K562 (cell line): ENCODE measurements around the gene ACTA2. TPM values are rescaled to one million over a fixed set of nuclear protein-coding genes. Genes with fewer than 3 reads are reported as not detected.

Experiments used
- ATAC-seq: fragments of 200-7000 bp; cut with Tn5 transposase; 3 replicates; pipeline ENCODE4 v1.9.1; 2020; ENCODE audit warnings: moderate library complexity
- BruUV-seq: library from RNA; stranded (reverse); fragments of 400-500 nt; replicated peaks from 2 replicates; lab custom pipeline; 2021; lab: Mats Ljungman, UMichigan
- CTCF ChIA-PET: fragments of 300-600 bp; formaldehyde crosslinking; extraction: SDS; loops from one replicate; lab custom pipeline; 2021; ENCODE audit warnings: low intra/inter-chr PET ratio; lab: Yijun Ruan, JAX
- POLR2A ChIA-PET: fragments of 300-600, 350-650 bp; sonication (Branson Sonifier 250); formaldehyde crosslinking; extraction: SDS; loops from one replicate; lab custom pipeline; 2021; ENCODE audit warnings: antibody characterized with exemption, inconsistent platforms; lab: Yijun Ruan, JAX
- DNase-seq, 4 experiments: peaks; one replicate each; pipeline versions ENCODE4 v3.0.0 to v3.0.0-alpha.2; 2011 to 2018; ENCODE audit warnings: low spot score in 3 of 4, mixed read lengths in 3 of 4; ENCODE audit errors: extremely low read depth in 1 of 4
- FAIRE-seq: peaks from 2 replicates; lab custom pipeline; 2011; peaks lifted over from hg19 to GRCh38; lab: Jason Lieb, UNC
- H2AFZ ChIP-seq: 2 replicates; pipeline ENCODE4 v1.6.0; 2011; ENCODE audit warnings: low read depth, low read length, control low read depth, inconsistent platforms
- H3K27ac ChIP-seq: fragments of 200-600 bp; 3 replicates; pipeline ENCODE4 v1.8.0; 2011; ENCODE audit warnings: low read depth, mild to moderate bottlenecking, control low read depth, inconsistent platforms, low read length, moderate library complexity, mixed read lengths; ENCODE audit errors: extremely low read depth
- H3K27me3 ChIP-seq, 2 experiments: fragments of 300-600 bp in 1 of 2; 2 replicates in 1 of 2; 3 replicates in 1 of 2; pipeline versions ENCODE4 v1.6.0 to v1.8.0; 2011; ENCODE audit warnings: inconsistent platforms in 2 of 2, low read length in 2 of 2, mild to moderate bottlenecking in 1 of 2, mixed read lengths in 1 of 2, moderate library complexity in 1 of 2; ENCODE audit not compliant: control insufficient read depth in 2 of 2, insufficient read depth in 2 of 2
- H3K36me3 ChIP-seq: fragments of 300-600 bp; 3 replicates; pipeline ENCODE4 v1.8.0; 2011; ENCODE audit warnings: mild to moderate bottlenecking, low read length, inconsistent platforms; ENCODE audit not compliant: control insufficient read depth, insufficient read depth
- H3K4me1 ChIP-seq, 2 experiments: fragments of 200-600 bp in 1 of 2; replicated peaks in 1 of 2; 2 replicates in 1 of 2; 3 replicates in 1 of 2; pipeline versions ENCODE4 v1.5.1 to v1.8.0; 2011; ENCODE audit warnings: inconsistent platforms in 2 of 2, low read length in 2 of 2, mild to moderate bottlenecking in 1 of 2, mixed read lengths in 1 of 2, moderate library complexity in 1 of 2; ENCODE audit not compliant: control insufficient read depth in 2 of 2, insufficient read depth in 2 of 2
- H3K4me2 ChIP-seq: 2 replicates; pipeline ENCODE4 v1.6.1; 2011; ENCODE audit warnings: low read length, control low read depth, inconsistent platforms, mixed read lengths; ENCODE audit not compliant: insufficient read depth
- H3K4me3 ChIP-seq: fragments of 200-600 bp; sonication (generic), shearing (Covaris generic); 2 replicates; pipeline ENCODE4 v1.5.1; 2016; ENCODE audit warnings: control low read depth, inconsistent platforms
- H3K79me2 ChIP-seq: fragments of 200-600 bp; 3 replicates; pipeline ENCODE4 v1.8.0; 2011; ENCODE audit warnings: low read length, inconsistent platforms; ENCODE audit not compliant: control insufficient read depth, insufficient read depth
- H3K9ac ChIP-seq, 2 experiments: 2 replicates each; pipeline versions ENCODE4 v1.6.0 to v1.6.1; 2011; ENCODE audit warnings: low read depth in 2 of 2, low read length in 2 of 2, control low read depth in 1 of 2, inconsistent platforms in 1 of 2, mild to moderate bottlenecking in 1 of 2, mixed read lengths in 1 of 2; ENCODE audit not compliant: insufficient read depth in 1 of 2
- H3K9me1 ChIP-seq: one replicate; pipeline ENCODE4 v1.6.0; 2011; ENCODE audit warnings: inconsistent platforms, mild to moderate bottlenecking, low read length, moderate library complexity; ENCODE audit not compliant: control insufficient read depth, insufficient read depth
- H3K9me3 ChIP-seq: replicated peaks from 2 replicates; pipeline ENCODE4 v1.5.1; 2011; ENCODE audit warnings: low read depth, low read length, inconsistent platforms; ENCODE audit not compliant: control insufficient read depth, insufficient read depth
- H4K20me1 ChIP-seq: replicated peaks from 2 replicates; pipeline ENCODE4 v1.6.1; 2011; ENCODE audit warnings: low read length, inconsistent platforms, mixed read lengths; ENCODE audit not compliant: control insufficient read depth, insufficient read depth
- CBFB ChIP-seq: sonication (generic); formaldehyde crosslinking; IDR thresholded peaks from 2 replicates; pipeline ENCODE4 v1.4.0; 2020; ENCODE audit warnings: mild to moderate bottlenecking, missing genetic modification reagents
- CLOCK ChIP-seq: fragments of 250-450 bp; sonication (Bioruptor Pico); IDR thresholded peaks from 2 replicates; pipeline ENCODE4 v1.4.0; 2020; ENCODE audit warnings: mild to moderate bottlenecking, moderate library complexity, borderline replicate concordance
- EP400 ChIP-seq: fragments of 450-650 bp; IDR thresholded peaks from 2 replicates; pipeline ENCODE4 v1.6.1; 2017; ENCODE audit warnings: antibody characterized with exemption, mild to moderate bottlenecking, moderate library complexity
- ESRRA ChIP-seq: fragments of 450-650 bp; IDR thresholded peaks from 2 replicates; pipeline ENCODE4 v1.6.1; 2014; ENCODE audit warnings: low read depth, mild to moderate bottlenecking, moderate library complexity, borderline replicate concordance
- ESRRB ChIP-seq: fragments of 250-450 bp; sonication (Bioruptor Pico); IDR thresholded peaks from 2 replicates; pipeline ENCODE4 v1.5.0; 2020; ENCODE audit warnings: mild to moderate bottlenecking, moderate library complexity, borderline replicate concordance
- IRF1 ChIP-seq: sonication (generic); formaldehyde crosslinking; IDR thresholded peaks from 2 replicates; pipeline ENCODE4 v1.8.0; 2022; ENCODE audit warnings: missing genetic modification reagents, mild to moderate bottlenecking, borderline replicate concordance
- LARP7 ChIP-seq: fragments of 450-650 bp; IDR thresholded peaks from 2 replicates; pipeline ENCODE4 v1.6.1; 2016
- MEF2A ChIP-seq: IDR thresholded peaks from 2 replicates; pipeline ENCODE4 v1.6.1; 2011; ENCODE audit warnings: low read depth, mild to moderate bottlenecking, low read length, moderate library complexity; ENCODE audit not compliant: control insufficient read depth
- NONO ChIP-seq, 2 experiments: fragments of 200-400 bp in 1 of 2; fragments of 450-650 bp in 1 of 2; formaldehyde crosslinking in 1 of 2; IDR thresholded peaks; 2 replicates each; pipeline ENCODE4 v1.6.1; 2017; ENCODE audit warnings: low read depth in 2 of 2, mild to moderate bottlenecking in 2 of 2, moderate library complexity in 2 of 2, low read length in 1 of 2
- POLR2A ChIP-seq: fragments of 450-650 bp; conservative IDR thresholded peaks from 2 replicates; pipeline ENCODE4 v1.6.1; 2016
- ZFP30 ChIP-seq: fragments of 250-450 bp; sonication (Bioruptor Pico); IDR thresholded peaks from 2 replicates; pipeline ENCODE4 v1.8.0; 2022; ENCODE audit warnings: moderate library complexity, mild to moderate bottlenecking, inconsistent platforms, borderline replicate concordance
- ZNF124 ChIP-seq: sonication (generic); formaldehyde crosslinking; IDR thresholded peaks from 2 replicates; pipeline ENCODE4 v1.8.1; 2022; ENCODE audit warnings: missing genetic modification reagents
- ZNF134 ChIP-seq: fragments of 250-450 bp; sonication (Bioruptor Pico); conservative IDR thresholded peaks from 2 replicates; pipeline ENCODE4 v1.4.0; 2020
- whole genome bisulfite sequencing: fragments of 100-300 bp; shearing (Covaris generic); methylation state at CpG from one replicate; pipeline ENCODE4 v1.1.6; 2016; ENCODE audit warnings: low coverage, mixed read lengths; ENCODE audit not compliant: insufficient coverage; ENCODE audit errors: missing lambda C conversion rate; 5-methylcytosine and 5-hydroxymethylcytosine counted together
- in situ Hi-C: fragments of 300-500 bp; cut with MboI; formaldehyde crosslinking; loops from 4 replicates; pipeline ENCODE4 v1.15.0; 2018; ENCODE audit warnings: inconsistent platforms, mixed read lengths
- intact Hi-C: fragments of 100-400 bp; cut with micrococcal nuclease; formaldehyde crosslinking; loops from 2 replicates; pipeline ENCODE4 v1.14.2; 2022
- polyA plus RNA-seq, 8 experiments: library from polyadenylated mRNA; depleted of rRNA in 4 of 8; stranded (reverse) in 5 of 8; unstranded in 3 of 8; fragments of >200 nt; fragmentation: Nextera tagmentation in 2 of 8; fragmentation: Illumina TruSeq in 1 of 8; extraction: Ambion mirVana in 2 of 8; extraction: Trizol in 1 of 8; gene quantifications; 2 replicates each; pipeline versions ENCODE4 v1.2.1 to v1.2.3, GENCODE V29; 2011 to 2014; ENCODE audit warnings: inconsistent platforms in 1 of 8, missing spikeins in 1 of 8
- total RNA-seq, 7 experiments: library from RNA; depleted of rRNA in 6 of 7; stranded (reverse); fragments of >200 nt in 6 of 7; fragmentation: Illumina TruSeq in 2 of 7; extraction: Trizol in 2 of 7; gene quantifications; 2 replicates each; pipeline versions ENCODE4 v1.2.1 to v1.2.3, GENCODE V29; 2011 to 2021; ENCODE audit warnings: low replicate concordance in 1 of 7
- TF ChIP-seq, protein P1 (sequence below): fragments of 450-650 bp; formaldehyde crosslinking; IDR thresholded peaks from 2 replicates; pipeline ENCODE4 v1.4.0; 2022; ENCODE audit warnings: missing genetic modification characterization
- TF ChIP-seq, protein P2 (sequence below): conservative IDR thresholded peaks from 2 replicates; pipeline ENCODE4 v1.6.1; 2011; ENCODE audit warnings: low read depth, mild to moderate bottlenecking, low read length; ENCODE audit not compliant: control insufficient read depth

Gene ACTA2
- total and polyA plus RNA-seq, 9 of the 15 experiments (the other 6 are each of a cell fraction or from before 2014, with no cell fraction given), result 0.15 to 1.0 (median 0.38) TPM; not detected in 3

DNA sequence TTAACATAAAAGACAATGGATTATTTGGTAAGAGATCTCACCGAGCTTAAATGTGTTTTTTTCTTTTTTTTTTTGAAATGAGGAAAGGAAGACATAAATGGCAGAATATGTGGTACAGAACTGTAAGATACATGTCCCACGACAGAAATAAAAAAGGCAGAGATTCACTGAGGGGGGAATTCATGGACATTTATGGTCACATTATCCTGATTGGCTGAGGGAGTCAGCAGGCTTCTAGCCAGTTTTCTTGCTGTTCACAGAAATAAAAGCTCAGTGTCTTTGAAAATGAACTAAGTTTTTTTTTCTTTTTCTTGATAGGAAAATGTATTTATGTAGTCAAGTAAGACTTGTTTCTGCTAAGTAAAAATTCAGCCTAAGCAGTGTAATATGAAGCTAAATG lies 29.8 kb upstream of the ACTA2 start:
- CTCF ChIA-PET, result no interaction called here
- POLR2A ChIA-PET, result no interaction called here
- in situ Hi-C loops, result no loop called here
- no peaks in the 10 kb centered on the region for H3K36me3 ChIP-seq
- no peak overlapping the region for H3K9ac ChIP-seq
- H3K4me1 ChIP-seq, result peaks cover 0 to 2% of the 10 kb centered on the region in 2 experiments; a peak in 2 of 5 replicates
- H3K27me3 ChIP-seq, result no peaks in the 10 kb centered on the region
- H2AFZ ChIP-seq, result no peak overlapping the region
- H3K79me2 ChIP-seq, result no peaks in the 10 kb centered on the region
- H3K4me3 ChIP-seq, result no peak overlapping the region
- no peaks in the 10 kb centered on the region for H4K20me1 ChIP-seq
- no peak overlapping the region for H3K4me2 ChIP-seq
- ATAC-seq (no peak), FAIRE-seq (no peak)
- no peak overlapping the region for H3K27ac ChIP-seq
- no peak for TF ChIP-seq MEF2A
- TF ChIP-seq ESRRA, result no peak
- TF ChIP-seq ZNF134 (CRISPR knock-in tag), result no peak
- no peak for TF ChIP-seq IRF1 (CRISPR knock-in tag)
- TF ChIP-seq, protein P1, sequence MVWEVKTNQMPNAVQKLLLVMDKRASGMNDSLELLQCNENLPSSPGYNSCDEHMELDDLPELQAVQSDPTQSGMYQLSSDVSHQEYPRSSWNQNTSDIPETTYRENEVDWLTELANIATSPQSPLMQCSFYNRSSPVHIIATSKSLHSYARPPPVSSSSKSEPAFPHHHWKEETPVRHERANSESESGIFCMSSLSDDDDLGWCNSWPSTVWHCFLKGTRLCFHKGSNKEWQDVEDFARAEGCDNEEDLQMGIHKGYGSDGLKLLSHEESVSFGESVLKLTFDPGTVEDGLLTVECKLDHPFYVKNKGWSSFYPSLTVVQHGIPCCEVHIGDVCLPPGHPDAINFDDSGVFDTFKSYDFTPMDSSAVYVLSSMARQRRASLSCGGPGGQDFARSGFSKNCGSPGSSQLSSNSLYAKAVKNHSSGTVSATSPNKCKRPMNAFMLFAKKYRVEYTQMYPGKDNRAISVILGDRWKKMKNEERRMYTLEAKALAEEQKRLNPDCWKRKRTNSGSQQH (CRISPR knock-in tag), result no peak
- no peak for TF ChIP-seq POLR2A
- TF ChIP-seq ZFP30 (CRISPR knock-in tag), result no peak
- TF ChIP-seq EP400, result no peak
- no peak for TF ChIP-seq NONO (IDR thresholded peaks at IDR 0.05; ENCODE audit: low read depth in 2 of 2, low read length in 1 of 2)
- TF ChIP-seq CLOCK (CRISPR knock-in tag), result no peak
- TF ChIP-seq, protein P2, sequence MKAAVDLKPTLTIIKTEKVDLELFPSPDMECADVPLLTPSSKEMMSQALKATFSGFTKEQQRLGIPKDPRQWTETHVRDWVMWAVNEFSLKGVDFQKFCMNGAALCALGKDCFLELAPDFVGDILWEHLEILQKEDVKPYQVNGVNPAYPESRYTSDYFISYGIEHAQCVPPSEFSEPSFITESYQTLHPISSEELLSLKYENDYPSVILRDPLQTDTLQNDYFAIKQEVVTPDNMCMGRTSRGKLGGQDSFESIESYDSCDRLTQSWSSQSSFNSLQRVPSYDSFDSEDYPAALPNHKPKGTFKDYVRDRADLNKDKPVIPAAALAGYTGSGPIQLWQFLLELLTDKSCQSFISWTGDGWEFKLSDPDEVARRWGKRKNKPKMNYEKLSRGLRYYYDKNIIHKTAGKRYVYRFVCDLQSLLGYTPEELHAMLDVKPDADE, result no peak
- TF ChIP-seq ESRRB (CRISPR knock-in tag), result no peak
- TF ChIP-seq ZNF124 (CRISPR knock-in tag), result no peak
- TF ChIP-seq LARP7, result no peak
- no peak for TF ChIP-seq CBFB (CRISPR knock-in tag)
- TF ChIP-seq, all 486 proteins: peak for 0
- Histone ChIP-seq H3K9me3 (no peaks in the 10 kb centered on the region), H3K9me1 (no peaks in the 10 kb centered on the region)
- intact Hi-C loops, result loop anchor here (10.0 kb wide), 1 partner anchor 148 kb away; no protein-coding TSS in a partner anchor
- no peak for DNase-seq
- no TSS peak for BruUV-seq
- WGBS, result 0% methylated on average over 1 of the region's 2 CpGs
